GM18526 (cell line): ENCODE measurements around the gene TTYH3.

ENCODE experiments used
- POLR2A ChIP-seq: IDR thresholded peaks from 3 replicates; pipeline ENCODE4 v1.6.1; 2011; ENCODE audit not compliant: insufficient read length; ENCODE audit errors: extremely low read depth

TTYH3 gene

GRCh38 chr7:2691011-2691707 lies 59.4 kb downstream of the TTYH3 start:
- no peak for TF ChIP-seq POLR2A

DNA sequence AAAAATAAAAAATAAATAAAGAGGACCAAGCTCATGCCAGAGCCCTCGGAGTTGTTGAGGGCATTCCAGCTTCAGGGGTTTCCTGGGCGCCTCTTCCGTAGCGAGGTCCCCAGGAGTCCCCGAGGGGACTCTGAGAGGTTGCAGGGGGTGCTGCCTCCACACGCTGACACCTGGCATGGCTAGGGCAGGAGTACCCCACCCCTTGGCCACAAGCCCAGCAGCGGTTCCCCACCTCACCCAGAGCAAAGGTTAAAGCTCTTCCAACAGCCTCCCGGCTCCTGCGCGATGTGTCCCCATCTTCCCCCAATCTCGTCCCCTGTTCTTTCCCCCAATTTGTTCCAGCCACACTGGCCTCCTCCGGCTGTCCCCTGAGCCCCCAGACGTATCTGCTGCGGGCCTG lies 60.8 kb downstream of the TTYH3 start:
- no peak for TF ChIP-seq POLR2A

- TF ChIP-seq POLR2A: peak; percentile 29
Observed at GRCh38 chr7:2698581-2699288, 66.9 kb downstream of the TTYH3 start.

GRCh38 chr7:2699289-2699620 lies 67.5 kb downstream of the TTYH3 start:
- no peak for TF ChIP-seq POLR2A

DNA sequence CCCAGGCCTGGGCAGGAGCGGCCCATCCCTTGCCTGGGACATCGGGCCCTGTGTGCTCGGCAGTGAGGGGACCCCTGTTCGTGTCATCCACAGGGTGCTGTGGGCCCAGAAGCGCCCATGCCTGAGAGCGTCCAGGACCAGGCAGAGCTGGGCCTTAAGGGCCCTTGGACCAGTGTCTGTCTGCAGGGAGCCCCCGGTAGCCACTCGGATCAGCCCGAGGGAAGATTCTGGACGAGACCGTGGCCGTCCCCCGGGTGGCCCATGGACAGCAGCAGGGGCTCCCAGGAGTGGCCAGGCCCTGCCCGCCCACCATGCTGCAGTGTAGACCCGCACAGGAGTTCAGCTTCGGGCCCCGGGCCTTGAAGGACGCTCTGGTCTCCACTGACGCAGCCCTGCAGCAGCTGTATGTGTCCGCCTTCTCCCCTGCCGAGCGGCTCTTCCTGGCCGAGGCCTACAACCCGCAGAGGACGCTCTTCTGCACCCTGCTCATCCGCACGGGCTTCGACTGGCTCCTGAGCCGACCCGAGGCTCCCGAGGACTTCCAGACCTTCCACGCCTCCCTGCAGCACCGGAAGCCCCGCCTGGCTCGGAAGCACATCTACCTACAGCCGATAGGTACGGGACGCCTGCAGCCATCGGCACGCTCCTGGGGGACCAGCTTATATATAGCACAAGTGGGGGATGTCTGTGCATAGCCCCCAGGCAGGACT lies 68.5 kb downstream of the TTYH3 start:
- TF ChIP-seq POLR2A: no peak

DNA sequence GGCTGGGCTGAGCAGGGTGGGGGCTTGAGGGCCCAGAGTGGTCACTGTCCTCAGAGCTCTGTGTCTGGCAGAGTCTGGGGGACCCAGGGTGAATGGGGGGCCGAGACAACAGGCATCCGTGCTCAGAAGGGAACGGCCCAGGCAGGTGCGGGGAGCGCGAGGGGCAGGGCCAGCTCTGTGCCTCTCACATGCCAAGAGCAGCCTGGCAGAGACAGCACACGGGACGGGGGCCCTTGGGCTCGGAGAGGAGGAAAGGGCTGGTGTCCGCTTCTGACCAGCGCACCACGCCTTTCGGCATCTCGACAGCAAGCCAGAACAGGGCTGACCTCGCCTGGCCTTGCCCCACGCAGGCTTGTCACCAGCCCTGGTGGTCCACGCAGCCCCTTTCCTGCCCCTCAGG lies 69.6 kb downstream of the TTYH3 start:
- no peak for TF ChIP-seq POLR2A

- TF ChIP-seq POLR2A: no peak
Observed at GRCh38 chr7:2701832-2702593, 70.2 kb downstream of the TTYH3 start.

DNA sequence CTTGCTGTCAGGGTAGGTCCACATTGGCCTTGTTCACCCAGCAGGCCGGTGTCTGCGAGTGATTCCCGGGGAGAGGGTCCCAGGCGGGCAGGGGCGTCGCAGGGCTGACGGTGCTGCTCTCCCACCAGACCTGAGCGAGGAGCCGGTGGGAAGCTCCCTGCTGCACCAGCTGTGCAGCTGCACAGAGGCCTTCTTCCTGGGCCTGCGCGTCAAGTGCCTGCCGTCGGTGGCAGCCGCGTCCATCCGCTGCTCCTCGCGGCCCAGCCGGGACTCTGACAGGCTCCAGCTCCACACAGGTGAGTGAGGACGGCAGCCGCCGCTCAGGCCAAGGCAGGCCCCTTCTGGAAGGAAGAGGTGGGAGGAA lies 70.8 kb downstream of the TTYH3 start:
- no peak for TF ChIP-seq POLR2A

DNA sequence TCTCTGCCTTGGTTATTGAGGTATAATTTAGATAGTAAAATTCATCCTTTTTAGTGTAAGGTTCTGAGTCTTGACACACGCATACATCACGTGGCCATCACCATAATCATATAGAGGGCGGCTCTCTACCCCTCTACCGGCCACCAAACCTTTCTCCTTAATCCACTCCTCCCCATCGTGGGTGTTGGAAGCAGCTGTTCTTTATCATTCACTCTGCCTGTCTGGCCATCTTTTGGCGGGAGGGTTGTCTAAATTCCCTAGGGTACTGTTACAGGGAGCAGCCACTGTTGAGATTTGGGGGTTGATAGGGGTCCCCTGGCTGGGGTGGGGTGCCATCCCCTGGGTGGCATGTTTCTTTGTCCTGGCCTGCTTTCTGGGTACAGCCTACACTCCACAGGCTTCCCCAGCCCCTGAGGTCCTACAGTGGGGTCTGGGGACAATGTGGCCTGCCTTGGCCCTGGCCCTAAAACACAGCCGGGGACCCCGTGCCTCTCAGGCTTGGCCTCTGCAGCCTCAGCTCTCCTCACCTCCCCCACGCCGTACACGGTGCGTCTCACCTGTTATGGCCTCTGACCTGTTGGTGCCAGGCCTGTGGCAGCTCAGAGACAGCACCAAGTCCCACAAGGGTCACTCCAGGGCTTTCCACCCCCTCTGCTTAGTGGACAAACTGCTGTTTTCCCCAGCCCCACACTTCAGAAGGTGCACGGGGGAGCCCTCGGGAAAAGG lies 73.7 kb downstream of the TTYH3 start:
- TF ChIP-seq POLR2A: no peak

GRCh38 chr7:2706685-2707126 lies 74.9 kb downstream of the TTYH3 start:
- TF ChIP-seq POLR2A: no peak

- TF ChIP-seq POLR2A: no peak
Observed at GRCh38 chr7:2707481-2707880, 75.7 kb downstream of the TTYH3 start.

- no peak for TF ChIP-seq POLR2A
Observed at GRCh38 chr7:2708041-2708440, 76.3 kb downstream of the TTYH3 start.

GRCh38 chr7:2708547-2709310 lies 76.9 kb downstream of the TTYH3 start:
- TF ChIP-seq POLR2A: no peak

GRCh38 chr7:2709553-2710285 lies 77.9 kb downstream of the TTYH3 start:
- peak; percentile 33 for TF ChIP-seq POLR2A

GRCh38 chr7:2710286-2710655 lies 78.5 kb downstream of the TTYH3 start:
- TF ChIP-seq POLR2A: peak; percentile 36
